Stimulated activated naive CD8-positive, alpha-beta T cell treated with anti-CD3 and anti-CD28 coated beads, Interleukin-15, amount 100 ng/mL, for 72 hours (primary cell): Measurements from ENCODE around the gene HOXA13.

ENCODE experiments used
- ATAC-seq: fragments of 150-1000 bp; cut with Tn5 transposase; 2 replicates; pipeline ENCODE4 v1.10.0; 2021; ENCODE audit warnings: mild to moderate bottlenecking, moderate library complexity
- DNase-seq, 2 donors: peaks; one replicate each; pipeline ENCODE4 v3.0.0; 2021 to 2022
- H3K27ac Mint-ChIP-seq, 2 donors: one replicate each; pipeline ENCODE4 v1.8.0; 2022; ENCODE audit warnings: mild to moderate bottlenecking in 2 of 2, mixed read lengths in 2 of 2, moderate library complexity in 2 of 2
- H3K27me3 Mint-ChIP-seq: one replicate; pipeline ENCODE4 v1.8.0; 2022; ENCODE audit warnings: mixed read lengths
- H3K4me1 Mint-ChIP-seq: one replicate; pipeline ENCODE4 v1.8.0; 2022; ENCODE audit warnings: mild to moderate bottlenecking, mixed read lengths
- H3K4me3 Mint-ChIP-seq, 2 donors: one replicate each; pipeline ENCODE4 v1.8.0; 2022; ENCODE audit warnings: mild to moderate bottlenecking in 2 of 2, mixed read lengths in 2 of 2, moderate library complexity in 1 of 2
- H3K9me3 Mint-ChIP-seq, 2 donors: one replicate each; pipeline ENCODE4 v1.8.0; 2022; ENCODE audit warnings: mixed read lengths in 2 of 2

HOXA13 gene

DNA sequence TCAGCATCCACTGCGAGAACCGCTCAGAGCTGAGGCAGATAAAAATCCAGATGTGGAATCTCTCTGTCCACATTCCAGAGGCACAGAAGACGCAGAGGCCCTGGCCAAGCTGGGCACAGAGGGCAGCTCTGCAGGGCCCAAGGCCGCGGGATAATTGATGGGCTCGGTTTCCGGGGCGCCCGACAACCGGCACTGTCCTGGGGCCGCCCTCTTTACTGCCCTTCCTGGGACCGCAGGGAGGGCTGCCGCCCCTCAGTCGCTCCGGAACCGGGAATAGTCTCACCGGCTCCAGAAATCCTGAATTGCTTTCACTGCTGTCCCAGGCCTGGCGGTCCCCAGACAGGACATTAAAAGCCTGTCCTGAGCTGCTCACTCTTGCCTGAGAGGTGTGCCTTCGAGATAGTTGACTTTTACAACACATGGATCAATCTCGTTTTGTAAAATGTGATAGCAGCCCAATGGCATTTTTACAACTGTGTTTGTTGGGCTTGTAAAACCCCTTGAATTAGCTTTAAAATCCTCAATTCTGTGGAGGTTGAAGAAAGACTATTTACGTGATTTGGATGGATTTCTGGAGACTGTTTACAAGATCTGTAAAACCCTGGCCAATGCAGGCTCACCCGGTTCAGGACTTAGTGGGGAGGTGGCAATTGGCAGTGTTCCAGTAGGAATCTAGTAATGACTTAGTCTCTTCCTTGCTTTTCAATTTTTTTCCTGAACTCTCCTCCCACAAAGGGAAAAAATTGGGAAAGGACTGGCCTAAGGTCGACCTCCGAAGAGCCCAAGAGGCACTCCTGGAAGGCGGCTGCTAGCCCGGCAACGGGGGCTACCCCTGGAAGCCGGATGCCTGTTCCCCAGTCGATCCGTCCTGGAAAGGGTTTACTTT is 50.9 kb downstream of the HOXA13 start:
- Mint-ChIP-seq H3K27me3 (peaks cover 94% of the 10 kb centered on the region), H3K4me3 (no peak overlapping the region), H3K9me3 (no peaks in the 10 kb centered on the region), H3K27ac (no peak overlapping the region), H3K4me1 (peaks cover 35% of the 10 kb centered on the region)
- ATAC-seq (no peak), DNase-seq (no peak)

DNA sequence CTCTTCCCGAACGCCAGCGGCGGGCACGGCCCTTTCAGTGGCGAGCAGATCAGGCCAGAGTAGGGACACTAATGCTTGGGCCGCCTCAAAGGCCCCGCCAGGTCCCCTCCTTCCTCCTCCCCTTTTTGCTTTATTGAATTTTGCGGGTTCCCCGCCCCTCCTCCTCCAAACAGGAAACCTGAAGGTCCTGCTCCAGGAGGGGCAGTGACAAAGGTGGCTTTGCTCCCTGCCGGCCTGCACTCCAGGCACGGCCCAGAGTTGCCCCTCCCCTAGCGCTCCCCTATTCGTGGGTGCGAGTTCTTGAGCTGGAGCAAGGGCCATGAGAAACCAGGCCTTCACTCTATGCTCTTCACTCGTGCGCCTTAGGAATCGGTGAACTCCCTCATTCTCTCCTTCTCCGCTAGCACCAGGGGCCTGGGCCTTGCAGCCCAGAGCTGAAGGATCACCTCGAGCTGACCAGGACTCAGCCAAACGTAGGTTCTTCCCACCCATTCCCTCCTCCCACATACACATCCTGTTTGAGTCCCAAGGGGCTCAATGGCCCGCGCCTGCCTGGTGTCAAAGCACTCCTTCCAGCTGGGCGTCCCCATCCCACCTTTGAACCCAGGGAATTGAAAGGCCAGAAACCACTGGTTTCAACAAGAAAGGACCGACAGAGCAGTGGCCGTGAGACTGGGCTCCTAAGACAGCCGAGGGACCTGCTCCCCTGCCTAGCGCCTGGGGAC is 51.7 kb downstream of the HOXA13 start:
- peak overlapping the region; percentile 69 to 78 for H3K4me3 Mint-ChIP-seq
- DNase-seq (no peak), ATAC-seq (no peak)
- no peak overlapping the region for H3K27ac Mint-ChIP-seq
- peaks cover 35% of the 10 kb centered on the region for H3K4me1 Mint-ChIP-seq
- no peaks in the 10 kb centered on the region for H3K9me3 Mint-ChIP-seq
- H3K27me3 Mint-ChIP-seq = peaks cover 86% of the 10 kb centered on the region

DNA sequence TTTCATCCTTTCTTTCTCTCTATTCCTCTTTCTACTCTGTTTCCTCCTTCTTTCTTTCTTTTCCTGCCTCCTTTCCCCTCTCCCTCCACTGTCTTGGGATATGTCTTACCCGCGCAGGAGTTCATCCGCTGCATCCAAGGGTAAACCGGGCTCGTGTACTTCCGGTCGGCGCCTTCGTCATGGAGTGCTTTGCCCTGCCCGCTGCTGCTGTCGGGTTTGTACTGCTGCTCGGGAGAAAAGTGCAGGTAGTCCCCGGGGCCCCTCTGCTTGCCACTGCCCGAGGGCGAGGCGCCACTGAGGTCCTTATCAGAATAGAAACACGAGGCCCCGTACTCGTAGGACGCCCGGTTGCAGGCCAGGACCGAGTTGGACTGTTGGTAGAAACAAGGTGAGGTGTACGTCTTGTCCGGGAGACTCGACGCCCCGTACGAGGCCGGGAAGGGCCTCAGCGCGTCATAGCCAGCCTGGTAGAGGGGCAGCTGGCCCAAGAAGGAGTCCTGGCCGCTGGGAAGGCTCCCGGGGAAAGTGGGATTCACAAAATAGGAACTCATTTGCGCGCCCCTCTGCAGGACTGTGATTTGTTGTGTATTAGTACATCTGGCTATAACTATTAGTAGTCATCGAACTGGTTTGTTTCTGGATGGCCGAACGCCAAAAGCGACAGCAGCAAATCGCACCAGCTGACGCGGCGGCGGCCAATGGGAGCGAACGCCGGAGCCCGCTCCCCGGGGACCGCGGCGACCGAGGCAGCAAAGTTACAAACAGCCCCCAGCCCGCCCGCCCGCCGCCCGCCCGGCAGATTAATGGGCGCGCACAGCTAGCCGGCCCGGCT is 52.5 kb downstream of the HOXA13 start, which contains the start of gene HOXA6:
Gene HOXA6, minus strand, starts transcription at position 576 of the 832 bp plus-strand sequence. Its CDS starts 25 bp downstream, at position 551.
- H3K4me3 Mint-ChIP-seq = peak within 1 kb of the TSS; percentile 69 to 78
- peaks cover 33% of the 10 kb centered on the region for H3K4me1 Mint-ChIP-seq
- no peaks in the 10 kb centered on the region for H3K9me3 Mint-ChIP-seq
- peaks cover 85% of the 10 kb centered on the region for H3K27me3 Mint-ChIP-seq
- DNase-seq (no peak), ATAC-seq (no peak)
- H3K27ac Mint-ChIP-seq = no peak within 1 kb of the TSS

DNA sequence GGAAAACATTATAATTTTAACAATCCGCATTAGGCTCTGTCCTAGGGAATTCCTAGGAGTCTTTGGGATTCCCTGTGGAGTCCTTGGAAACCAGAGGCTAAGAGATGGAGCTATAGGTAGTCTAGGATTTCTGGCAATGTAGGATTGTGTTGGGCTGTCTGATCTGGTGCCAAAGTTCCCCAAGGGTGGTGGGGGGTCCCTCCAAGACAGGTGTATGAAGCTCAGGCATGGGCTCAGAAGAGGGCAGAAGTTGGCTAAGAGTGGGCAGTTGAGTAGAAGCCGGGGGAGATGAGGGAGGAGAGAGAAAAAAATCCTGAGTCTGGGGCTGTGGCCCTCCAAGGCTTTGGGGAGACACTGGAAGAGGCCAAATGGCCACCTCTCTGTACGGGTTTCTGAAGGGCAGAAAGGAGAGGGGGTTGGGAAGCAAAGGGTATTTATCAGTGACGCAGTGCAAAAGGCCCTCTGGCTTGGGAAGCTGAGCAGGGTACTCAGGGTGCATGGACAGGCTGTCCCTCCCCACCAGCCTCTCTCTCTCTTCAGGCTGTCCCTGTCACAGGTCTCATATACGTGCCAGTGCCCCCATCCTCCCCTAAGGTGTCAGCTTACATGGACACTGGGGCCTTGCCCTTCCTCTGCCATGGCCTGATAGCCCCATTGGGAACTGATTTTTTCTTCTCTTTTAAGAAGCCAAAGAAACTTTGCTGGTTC is 53.2 kb downstream of the HOXA13 start:
- H3K4me1 Mint-ChIP-seq = peaks cover 26% of the 10 kb centered on the region

DNA sequence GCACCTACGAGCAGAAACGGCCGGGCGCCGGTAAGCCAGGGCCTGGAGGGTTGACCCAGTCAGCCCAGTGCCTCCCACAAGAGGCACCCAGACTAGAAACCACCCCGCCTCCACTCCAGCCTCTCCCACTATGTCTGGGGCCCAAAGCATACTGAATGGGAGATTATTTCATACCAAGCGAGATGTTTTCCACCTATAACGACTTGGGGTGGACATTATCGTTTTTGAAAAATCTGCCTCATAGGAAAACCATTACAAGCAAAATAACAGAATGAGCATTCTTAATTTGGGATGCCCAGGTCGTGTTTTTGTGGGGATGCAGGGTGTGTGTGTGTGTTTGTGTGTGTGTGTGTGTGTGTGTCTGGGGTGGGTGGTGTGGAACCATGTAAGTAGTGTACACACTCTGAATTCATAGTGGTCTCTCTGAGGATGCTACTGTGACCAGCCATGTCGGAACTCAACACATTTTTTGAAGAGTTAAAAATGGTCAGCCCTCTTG is 53.9 kb downstream of the HOXA13 start:
- no peak for ATAC-seq
- peaks cover 19% of the 10 kb centered on the region for H3K4me1 Mint-ChIP-seq
- H3K27ac Mint-ChIP-seq = no peak overlapping the region
- H3K27me3 Mint-ChIP-seq = peaks cover 85% of the 10 kb centered on the region
- no peak for DNase-seq
- no peak overlapping the region for H3K4me3 Mint-ChIP-seq
- no peaks in the 10 kb centered on the region for H3K9me3 Mint-ChIP-seq

More for the DNA sequence above, 53.2 kb downstream of the HOXA13 start:
- DNase-seq (no peak), ATAC-seq (no peak)
- no peak overlapping the region for H3K4me3 Mint-ChIP-seq
- H3K27ac Mint-ChIP-seq = no peak overlapping the region
- no peaks in the 10 kb centered on the region for H3K9me3 Mint-ChIP-seq
- H3K27me3 Mint-ChIP-seq = peaks cover 85% of the 10 kb centered on the region

DNA sequence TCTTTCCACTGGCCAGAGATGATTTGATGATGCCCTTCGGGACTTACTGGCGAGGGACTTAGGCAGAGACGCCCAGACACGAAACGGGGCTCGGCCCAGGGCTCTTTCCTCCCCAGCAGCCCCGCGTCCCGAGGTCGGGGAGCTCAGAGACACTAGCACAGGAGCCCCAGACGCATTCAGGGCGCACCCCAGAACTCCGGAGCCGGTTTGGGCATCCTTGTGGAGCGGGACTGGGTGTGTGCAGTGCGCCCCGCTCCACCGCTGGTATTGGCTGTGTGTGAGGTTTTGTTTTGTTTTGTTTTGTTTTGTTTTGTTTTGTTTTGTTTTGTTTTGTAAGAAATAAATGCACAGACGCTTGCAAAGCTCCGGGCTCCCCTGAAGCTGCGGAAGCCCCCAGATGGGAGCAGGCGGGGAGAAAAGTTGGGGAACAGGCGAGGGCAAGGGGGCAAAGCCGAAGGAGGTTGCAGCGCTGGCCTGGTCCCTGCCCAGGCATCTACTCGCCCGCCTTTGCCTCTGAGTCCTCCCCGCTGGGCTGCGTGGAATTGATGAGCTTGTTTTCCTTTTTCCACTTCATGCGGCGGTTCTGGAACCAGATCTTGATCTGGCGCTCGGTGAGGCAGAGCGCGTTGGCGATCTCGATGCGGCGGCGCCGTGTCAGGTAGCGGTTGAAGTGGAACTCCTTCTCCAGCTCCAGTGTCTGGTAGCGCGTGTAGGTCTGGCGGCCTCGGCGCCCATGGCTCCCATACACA is 54.6 kb downstream of the HOXA13 start:
- Mint-ChIP-seq H3K4me3 (no peak overlapping the region), H3K4me1 (peaks cover 12% of the 10 kb centered on the region), H3K9me3 (no peaks in the 10 kb centered on the region), H3K27ac (no peak overlapping the region), H3K27me3 (peaks cover 79% of the 10 kb centered on the region)
- no peak for ATAC-seq
- DNase-seq = no peak

DNA sequence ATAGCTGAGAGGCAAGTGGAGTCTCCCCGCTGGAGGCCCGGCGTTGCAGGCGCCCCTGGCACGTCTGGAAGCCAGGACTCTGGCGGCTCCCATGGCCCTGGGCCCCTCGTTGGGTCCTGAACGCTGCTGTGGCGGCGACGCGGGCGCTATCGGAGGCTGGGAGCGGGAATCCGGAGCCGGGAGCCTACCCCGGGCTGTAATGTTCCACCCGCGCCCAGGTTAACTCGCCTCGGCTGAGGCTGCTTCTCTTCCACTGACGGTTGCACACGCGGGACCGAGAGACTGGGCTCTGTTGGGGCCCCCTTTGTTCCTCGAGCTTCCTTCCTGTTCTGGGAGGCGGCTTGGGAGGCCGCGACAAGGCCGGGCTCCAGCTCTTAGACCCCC is 55.1 kb downstream of the HOXA13 start:
- DNase-seq (no peak), ATAC-seq (no peak)
- Mint-ChIP-seq H3K9me3 (no peaks in the 10 kb centered on the region), H3K4me3 (no peak overlapping the region), H3K4me1 (peaks cover 9% of the 10 kb centered on the region), H3K27me3 (peaks cover 77% of the 10 kb centered on the region), H3K27ac (no peak overlapping the region)
